ENCODE data around the gene AFTPH. TPM values are rescaled to one million over a fixed set of nuclear protein-coding genes. Genes with fewer than 3 reads are reported as not detected.

AFTPH gene
- total and polyA plus RNA-seq, 12 donors: 7.9 to 22.3 (median 11.0) TPM

- no peak for ATAC-seq
- no peak for DNase-seq
- no peak overlapping the region for H3K4me3 ChIP-seq
- no peaks in the 10 kb centered on the region for H3K36me3 ChIP-seq
- no peaks in the 10 kb centered on the region for H3K9me3 ChIP-seq
- H3K27ac ChIP-seq: no peak overlapping the region
- 95% methylated on average over 3 of the region's 3 CpGs for WGBS, 2 donors
- H3K27me3 ChIP-seq: no peaks in the 10 kb centered on the region
- TF ChIP-seq, protein P1, sequence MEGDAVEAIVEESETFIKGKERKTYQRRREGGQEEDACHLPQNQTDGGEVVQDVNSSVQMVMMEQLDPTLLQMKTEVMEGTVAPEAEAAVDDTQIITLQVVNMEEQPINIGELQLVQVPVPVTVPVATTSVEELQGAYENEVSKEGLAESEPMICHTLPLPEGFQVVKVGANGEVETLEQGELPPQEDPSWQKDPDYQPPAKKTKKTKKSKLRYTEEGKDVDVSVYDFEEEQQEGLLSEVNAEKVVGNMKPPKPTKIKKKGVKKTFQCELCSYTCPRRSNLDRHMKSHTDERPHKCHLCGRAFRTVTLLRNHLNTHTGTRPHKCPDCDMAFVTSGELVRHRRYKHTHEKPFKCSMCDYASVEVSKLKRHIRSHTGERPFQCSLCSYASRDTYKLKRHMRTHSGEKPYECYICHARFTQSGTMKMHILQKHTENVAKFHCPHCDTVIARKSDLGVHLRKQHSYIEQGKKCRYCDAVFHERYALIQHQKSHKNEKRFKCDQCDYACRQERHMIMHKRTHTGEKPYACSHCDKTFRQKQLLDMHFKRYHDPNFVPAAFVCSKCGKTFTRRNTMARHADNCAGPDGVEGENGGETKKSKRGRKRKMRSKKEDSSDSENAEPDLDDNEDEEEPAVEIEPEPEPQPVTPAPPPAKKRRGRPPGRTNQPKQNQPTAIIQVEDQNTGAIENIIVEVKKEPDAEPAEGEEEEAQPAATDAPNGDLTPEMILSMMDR (IDR thresholded peaks at IDR 0.05): no peak
- intact Hi-C loops (cut with DNase I): no loop called here
- peaks cover 0 to 6% (median 0%) of the 10 kb centered on the region in 9 donors for H3K4me1 ChIP-seq
Observed at GRCh38 chr2:64478502-64479230, 45.5 kb upstream of the AFTPH start.

GRCh38 chr2:64479259-64480117 is 44.6 kb upstream of the AFTPH start:
- intact Hi-C loops (cut with DNase I): loop anchor here in 2 of 10 donors (10.0 kb wide), 2 partner anchors 425 to 435 kb away; no protein-coding TSS in a partner anchor
- Histone ChIP-seq H3K9me3 (no peaks in the 10 kb centered on the region), H3K27ac (no peak overlapping the region), H3K4me3 (no peak overlapping the region), H3K4me1 (peaks cover 0 to 6% (median 0%) of the 10 kb centered on the region in 9 donors), H3K27me3 (no peaks in the 10 kb centered on the region), H3K36me3 (no peaks in the 10 kb centered on the region)
- DNase-seq (no peak), ATAC-seq (no peak)
- TF ChIP-seq, protein P1 (IDR thresholded peaks at IDR 0.05): no peak
- 91% methylated on average over 10 of the region's 10 CpGs for WGBS, 2 donors

DNA sequence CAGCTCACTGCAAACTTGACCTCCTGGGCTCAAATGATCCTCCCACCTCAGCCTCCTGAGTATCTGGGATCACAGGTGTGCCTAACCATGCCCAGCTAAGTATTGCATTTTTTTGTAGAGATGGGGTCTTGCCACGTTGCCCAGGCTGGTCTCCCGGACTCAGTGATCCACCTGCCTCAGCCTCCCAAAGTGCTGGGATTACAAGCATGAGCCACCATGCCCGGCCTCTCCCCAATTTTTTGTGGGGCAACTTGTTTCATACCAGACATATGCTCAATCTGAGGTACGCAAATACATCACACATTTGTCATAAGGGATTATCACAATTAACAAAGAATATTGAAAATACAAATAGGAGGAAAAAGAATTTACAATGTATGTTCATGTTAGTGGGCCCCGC is 42.5 kb upstream of the AFTPH start:
- intact Hi-C loops (cut with DNase I): loop anchor here in 2 of 10 donors (10.0 kb wide), 2 partner anchors 427 to 437 kb away; no protein-coding TSS in a partner anchor

GRCh38 chr2:64482243-64482642 is 41.9 kb upstream of the AFTPH start:
- DNase-seq (no peak), ATAC-seq (no peak)
- Histone ChIP-seq H3K27me3 (peaks cover 0 to 4% (median 0%) of the 10 kb centered on the region in 7 donors), H3K4me1 (peaks cover 0 to 15% (median 5%) of the 10 kb centered on the region in 9 donors), H3K4me3 (no peak overlapping the region), H3K9me3 (no peaks in the 10 kb centered on the region), H3K27ac (no peak overlapping the region), H3K36me3 (no peaks in the 10 kb centered on the region)
- intact Hi-C loops (cut with DNase I): loop anchor here in 2 of 10 donors (10.0 kb wide), 2 partner anchors 427 to 437 kb away; no protein-coding TSS in a partner anchor
- WGBS, 2 donors: 93 to 97% methylated on average over 1 of the region's 1 CpG
- TF ChIP-seq, protein P1 (IDR thresholded peaks at IDR 0.05): no peak

More for the DNA sequence above, 42.5 kb upstream of the AFTPH start:
- no peaks in the 10 kb centered on the region for H3K36me3 ChIP-seq
- TF ChIP-seq, protein P1 (IDR thresholded peaks at IDR 0.05): no peak
- no peaks in the 10 kb centered on the region for H3K9me3 ChIP-seq
- peaks cover 0 to 15% (median 5%) of the 10 kb centered on the region in 9 donors for H3K4me1 ChIP-seq
- WGBS, 2 donors: 88 to 96% methylated on average over 5 of the region's 5 CpGs
- no peak overlapping the region for H3K4me3 ChIP-seq
- ATAC-seq (no peak), DNase-seq (no peak)
- no peaks in the 10 kb centered on the region for H3K27me3 ChIP-seq
- no peak overlapping the region for H3K27ac ChIP-seq

Data from heart right ventricle (tissue), 16 donors.